ENCODE results near the gene GNG13.
A peak's percentile ranks its signal among the peaks of the same experiment; 100 is the strongest.

Gene GNG13

GRCh38 chr16:788399-789126 lies 12.0 kb downstream of the GNG13 start, which contains the start of gene CHTF18 (continued):
- TF ChIP-seq ZBTB7A (tag by site-specific recombination; IDR thresholded peaks at IDR 0.05; ENCODE audit: low read depth) = no peak; the same call in 1 of the 2 replicates
- peak; percentile 29; the same call in 1 of the 2 replicates for TF ChIP-seq ZIC2 (tag by site-specific recombination; IDR thresholded peaks at IDR 0.05)
- peak; percentile 45; the same call in 1 of the 2 replicates for TF ChIP-seq ZNF639 (tag by site-specific recombination; IDR thresholded peaks at IDR 0.05)
- TF ChIP-seq ZNF585B (tag by site-specific recombination; IDR thresholded peaks at IDR 0.05) = no peak
- no peak for TF ChIP-seq ZNF701 (tag by site-specific recombination; IDR thresholded peaks at IDR 0.05)
- no peak for TF ChIP-seq ZNF280D (tag by site-specific recombination; IDR thresholded peaks at IDR 0.05)
- TF ChIP-seq ZNF335 (tag by site-specific recombination; conservative IDR thresholded peaks at IDR 0.05) = peak; percentile 78
- no peak for TF ChIP-seq ZNF670 (tag by site-specific recombination; IDR thresholded peaks at IDR 0.05; ENCODE audit: low read depth)
- no peak for TF ChIP-seq ZNF10 (tag by site-specific recombination; IDR thresholded peaks at IDR 0.05)
- TF ChIP-seq FEZF1 (tag by site-specific recombination; IDR thresholded peaks at IDR 0.05) = no peak
- no peak for TF ChIP-seq ZNF521 (tag by site-specific recombination; IDR thresholded peaks at IDR 0.05)
- peak; percentile 91 for TF ChIP-seq GLIS2 (tag by site-specific recombination; IDR thresholded peaks at IDR 0.05)
- no peak for TF ChIP-seq ZNF362 (tag by site-specific recombination; IDR thresholded peaks at IDR 0.05)
- TF ChIP-seq REPIN1 (tag by site-specific recombination; IDR thresholded peaks at IDR 0.05; ENCODE audit: low read depth) = no peak
- TF ChIP-seq ZNF501 (tag by site-specific recombination; IDR thresholded peaks at IDR 0.05) = 0 out of 2 replicates have a peak, but pooled peaks have one; percentile 46
- TF ChIP-seq ZNF2 (tag by site-specific recombination; IDR thresholded peaks at IDR 0.05) = 0 out of 2 replicates have a peak, but pooled peaks have one; percentile 26
- peak; percentile 87 for TF ChIP-seq ZBTB26 (tag by site-specific recombination; optimal IDR thresholded peaks at IDR 0.05)
- peak; percentile 20; the same call in 1 of the 2 replicates for TF ChIP-seq ZNF449 (tag by site-specific recombination; IDR thresholded peaks at IDR 0.05)
- no peak for TF ChIP-seq ZNF223 (tag by site-specific recombination; IDR thresholded peaks at IDR 0.05)
- no peak for TF ChIP-seq ZNF280C (tag by site-specific recombination; IDR thresholded peaks at IDR 0.05)
- no peak; the same call in 1 of the 2 replicates for TF ChIP-seq ZBTB17 (tag by site-specific recombination; IDR thresholded peaks at IDR 0.05)
- TF ChIP-seq ZNF777 (tag by site-specific recombination; IDR thresholded peaks at IDR 0.05; ENCODE audit: borderline replicate concordance) = peak; percentile 78; the same call in 1 of the 2 replicates
- no peak for TF ChIP-seq KLF7 (tag by site-specific recombination; IDR thresholded peaks at IDR 0.05; ENCODE audit: borderline replicate concordance)
- no peak for TF ChIP-seq BCL11A (tag by site-specific recombination; IDR thresholded peaks at IDR 0.05; ENCODE audit: low read depth)
- no peak; the same call in 1 of the 2 replicates for TF ChIP-seq ZNF768 (tag by site-specific recombination; IDR thresholded peaks at IDR 0.05)
- peak; percentile 95 for TF ChIP-seq KLF9 (tag by site-specific recombination; IDR thresholded peaks at IDR 0.05; ENCODE audit: low read depth)

Data from HEK293 (cell line).